ENCODE data around the gene ENTHD1.

DNA sequence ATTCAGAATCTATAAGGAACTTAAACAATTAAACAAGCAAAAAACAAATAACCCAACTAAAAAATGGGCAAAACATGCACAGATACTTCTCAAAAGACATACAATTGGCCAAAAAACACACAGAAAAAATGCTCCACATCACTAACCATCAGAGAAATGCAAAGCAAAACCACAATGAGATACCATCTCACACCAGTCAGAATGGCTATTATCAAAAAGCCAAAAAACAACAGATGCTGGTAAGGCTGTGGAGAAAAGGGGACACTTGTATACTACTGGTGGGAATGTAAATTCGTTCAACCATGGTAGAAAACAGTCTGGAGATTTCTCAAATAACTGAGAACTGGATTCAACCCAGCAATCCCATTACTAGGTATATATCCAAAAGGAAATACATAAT, 24.8 kb downstream of the ENTHD1 start:
- no peak for TF ChIP-seq CTCF (IDR thresholded peaks at IDR 0.05)
- no peak for TF ChIP-seq POLR2A (IDR thresholded peaks at IDR 0.05)

Measured in breast epithelium (tissue), 3 donors.